Suppressor macrophage treated with lipopolysaccharide for 1 hour (primary cell): ENCODE results near the gene IGBP1.
"Not testable (repeated sequence)": the region's sequence is repeated elsewhere in the genome, so short reads cannot be mapped to it uniquely, and the experiment has no call there.

Experiments
- DNase-seq, 3 donors: peaks; one replicate each; pipeline ENCODE4 v3.0.0-alpha.2; 2020 to 2022

Gene IGBP1

GRCh38 chrX:70168238-70169188 lies 35.3 kb downstream of the IGBP1 start:
- DNase-seq = no peak

GRCh38 chrX:70169281-70169680 lies 36.0 kb downstream of the IGBP1 start:
- DNase-seq = no peak

DNA sequence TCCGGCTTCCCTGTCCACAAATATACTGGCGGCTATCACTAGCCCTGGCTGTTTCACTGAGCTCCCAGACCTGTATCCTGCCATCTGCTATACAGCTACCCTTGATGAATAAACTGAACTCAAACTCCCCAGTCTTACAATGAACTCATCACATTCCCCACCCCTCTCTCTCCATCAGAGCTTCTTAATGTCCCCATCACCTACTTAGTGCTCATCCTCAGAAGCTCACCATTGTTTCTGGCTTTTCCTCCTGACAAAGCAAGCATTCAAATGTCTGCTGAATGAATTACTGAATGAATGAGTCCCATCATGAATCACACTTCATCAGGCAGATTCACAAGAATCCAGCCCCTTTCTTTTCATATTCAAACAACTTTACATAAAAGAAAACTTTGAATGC lies 38.4 kb downstream of the IGBP1 start:
- DNase-seq = no peak

- no peak for DNase-seq
Measured at GRCh38 chrX:70172221-70172620, 39.0 kb downstream of the IGBP1 start.

GRCh38 chrX:70172964-70173363 lies 39.7 kb downstream of the IGBP1 start:
- no peak for DNase-seq

GRCh38 chrX:70174754-70175153 lies 41.5 kb downstream of the IGBP1 start:
- no peak for DNase-seq

DNA sequence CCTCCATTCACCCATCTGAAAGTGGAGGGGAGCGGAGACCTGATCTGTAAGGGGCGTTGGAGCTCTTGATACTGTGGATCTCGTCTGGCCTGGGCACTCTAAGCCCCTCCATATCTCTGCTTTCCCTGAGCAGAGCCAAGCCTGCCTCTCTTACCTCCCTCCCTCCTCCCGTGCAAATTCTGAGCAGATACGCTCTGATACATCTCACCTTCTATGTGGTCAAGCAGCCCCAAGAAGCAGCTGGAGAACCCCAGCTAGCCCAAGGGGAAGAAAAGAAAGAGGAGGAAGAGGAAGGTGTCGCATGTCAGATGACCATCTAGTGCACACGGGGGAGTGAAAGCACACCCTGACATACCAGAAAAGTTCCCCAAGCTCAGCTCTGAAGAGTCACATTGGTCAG lies 42.1 kb downstream of the IGBP1 start:
- DNase-seq = peak in 1 of 3 donors; percentile 5

- DNase-seq = no peak
Measured at GRCh38 chrX:70176938-70177533, 43.8 kb downstream of the IGBP1 start, which contains the start of gene DGAT2L6. Gene DGAT2L6 (plus strand): TSS chrX:70177483. CDS start chrX:70177583, 100 bp downstream.

DNA sequence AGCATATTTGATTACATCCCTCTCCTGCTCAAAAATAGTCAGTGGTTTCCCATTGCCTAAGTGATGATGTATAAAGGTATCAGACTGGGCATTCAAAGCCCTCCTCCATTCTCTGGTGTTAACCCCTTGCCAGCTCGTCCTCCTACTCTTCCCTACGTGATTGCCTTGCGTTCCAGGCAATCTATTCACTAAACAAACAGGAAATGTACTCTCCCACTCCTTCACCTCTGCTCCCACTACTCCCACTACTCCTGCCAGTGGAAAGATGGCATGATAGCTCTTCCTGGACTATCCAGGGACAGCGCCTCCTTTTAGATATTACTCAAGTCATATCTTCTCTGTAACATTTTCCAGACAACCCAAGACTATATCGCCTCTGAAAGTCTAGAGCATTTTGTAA lies 49.8 kb downstream of the IGBP1 start:
- no peak for DNase-seq

- no peak for DNase-seq
Measured at GRCh38 chrX:70190225-70190624, 57.0 kb downstream of the IGBP1 start.

DNA sequence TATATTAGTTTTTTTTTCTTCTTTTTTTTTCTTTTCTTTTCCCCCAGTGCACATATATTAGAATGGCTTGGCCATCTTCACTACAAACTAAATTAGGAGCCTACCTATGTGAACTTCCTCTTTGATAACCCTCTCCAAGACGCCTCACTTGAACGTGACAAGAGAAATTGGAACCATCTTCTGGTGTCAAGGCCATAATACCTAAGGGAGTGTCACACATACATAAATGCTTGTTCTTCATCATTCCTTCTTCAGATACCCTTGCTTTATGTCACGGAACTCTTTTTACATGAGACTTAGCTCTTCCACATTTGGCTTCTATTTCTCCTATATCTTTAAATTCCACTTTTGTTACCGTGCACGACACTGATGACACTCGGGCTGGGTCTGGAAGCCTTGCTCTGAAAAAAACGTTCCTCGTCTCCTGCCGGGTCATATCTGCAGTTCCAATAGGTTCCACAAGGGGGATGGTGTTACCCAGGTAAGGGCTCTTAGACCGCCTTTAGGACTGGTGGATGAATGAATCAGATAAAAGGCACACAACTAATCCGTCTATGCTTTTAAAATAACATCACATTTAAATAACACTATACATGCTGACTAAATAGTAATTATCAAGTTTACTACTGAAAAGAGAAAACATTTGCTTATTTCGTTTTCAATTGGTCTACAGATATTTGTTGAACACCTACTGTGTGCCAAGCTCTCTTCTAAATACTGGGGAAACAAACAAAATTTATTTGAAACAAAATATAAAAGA lies 63.9 kb downstream of the IGBP1 start:
- DNase-seq = peak; percentile 28 to 57 (median 49)

DNA sequence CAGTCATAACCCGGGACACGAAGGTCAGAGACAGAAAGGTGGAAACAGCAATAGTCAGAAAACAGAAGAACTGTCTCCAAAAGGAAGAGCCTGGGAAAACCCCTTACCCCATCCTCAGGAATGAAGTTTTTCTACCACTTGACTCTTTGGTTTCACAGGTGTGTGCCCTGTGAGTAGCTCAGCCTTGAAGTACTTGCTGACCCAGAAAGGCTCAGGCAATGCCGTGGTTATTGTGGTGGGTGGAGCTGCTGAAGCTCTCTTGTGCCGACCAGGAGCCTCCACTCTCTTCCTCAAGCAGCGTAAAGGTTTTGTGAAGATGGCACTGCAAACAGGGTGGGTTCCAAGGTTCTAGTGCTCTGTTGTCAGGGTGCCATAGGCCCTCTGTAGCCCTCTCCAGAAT lies 68.5 kb downstream of the IGBP1 start:
- no peak for DNase-seq

DNA sequence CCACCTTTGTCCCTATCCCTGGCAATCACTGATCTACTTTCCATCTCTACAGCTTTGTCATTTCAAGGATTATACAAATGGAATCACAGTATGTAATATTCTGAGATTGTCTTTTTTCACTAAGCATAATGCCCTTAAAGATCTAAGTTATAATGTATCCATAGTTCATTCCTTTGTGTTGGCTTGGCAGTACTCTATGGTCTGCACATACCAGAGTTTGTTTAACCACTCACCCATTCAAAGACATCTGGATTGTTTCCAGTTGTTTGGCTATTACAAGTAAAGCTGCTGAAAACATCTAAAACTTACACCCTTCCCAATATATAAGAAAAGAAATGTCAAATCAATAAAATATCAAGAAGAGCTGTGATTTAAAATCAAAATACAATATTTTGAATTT lies 75.2 kb downstream of the IGBP1 start:
- DNase-seq = no peak

- not testable (repeated sequence) for DNase-seq
Measured at GRCh38 chrX:70209570-70209969, 76.3 kb downstream of the IGBP1 start.
